Mucosa of gallbladder (tissue), 1 donor: Measurements from ENCODE around the gene DLST. TPM values are rescaled to one million over a fixed set of nuclear protein-coding genes. Genes with fewer than 3 reads are reported as not detected.
A peak's percentile ranks its signal among the peaks of the same experiment; 100 is the strongest.

ENCODE experiments used
- DNase-seq: peaks from one replicate; pipeline ENCODE4 v3.0.0-alpha.2; 2020; ENCODE audit warnings: low spot score
- total RNA-seq: library from RNA; stranded (reverse); gene quantifications from one replicate; pipeline ENCODE4 v1.2.1, GENCODE V29; 2021
- donor health status: DM: no; HTN: no; CAD: no.

The DLST gene
- total RNA-seq, 1 donor from 2014 or later, result 95.6 TPM

DNA sequence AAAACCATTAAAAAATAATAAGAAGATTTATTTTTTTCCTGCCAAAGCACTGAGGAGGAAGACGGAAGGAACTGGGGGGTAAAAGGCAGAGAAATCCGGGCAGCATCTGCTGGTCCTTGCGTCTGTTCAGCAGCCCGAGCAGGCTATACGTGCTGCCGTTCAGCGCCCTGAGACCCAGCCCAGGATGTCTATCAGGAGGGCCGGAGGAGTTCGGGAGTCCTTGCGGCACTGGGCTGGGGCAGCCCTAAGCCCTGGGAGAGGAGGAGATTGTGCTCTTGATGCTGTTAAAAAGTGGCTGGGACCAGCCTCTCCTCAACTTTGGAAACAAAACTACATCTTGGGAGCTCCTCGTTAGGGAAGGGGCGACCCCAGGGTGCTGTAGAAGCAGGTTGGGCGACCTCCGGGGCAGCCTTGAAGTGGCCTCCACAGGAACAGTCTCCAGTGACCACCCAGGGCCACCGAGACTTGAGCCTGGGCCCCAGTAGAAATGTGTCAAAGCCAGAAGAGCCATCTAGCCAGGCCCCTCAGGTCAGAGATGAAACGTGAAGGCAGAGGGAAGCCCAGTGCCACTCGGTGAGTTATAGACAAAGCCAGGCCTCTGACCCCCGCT is 59.3 kb downstream of the DLST start:
- DNase-seq, result no peak

DNA sequence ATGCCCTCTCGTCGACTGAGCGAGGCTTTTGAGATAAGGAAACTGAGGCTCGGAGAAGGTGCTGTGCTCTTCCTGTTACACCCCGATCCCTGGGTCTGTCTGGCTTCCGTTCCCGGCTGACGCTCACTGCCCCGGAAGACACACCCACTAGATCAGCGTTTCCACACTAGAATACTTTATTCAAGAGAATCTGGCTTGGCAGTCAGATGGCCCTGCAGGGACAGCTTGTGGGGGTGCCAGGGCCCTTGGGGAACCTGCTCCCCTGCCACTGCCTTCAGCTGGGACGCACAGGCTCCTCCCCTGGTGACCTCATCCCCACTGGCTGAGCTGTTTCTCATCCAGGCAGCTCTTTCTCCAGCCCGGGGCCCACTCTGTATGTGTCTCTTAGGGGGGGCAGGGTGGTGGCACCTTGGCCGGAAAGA is 60.0 kb downstream of the DLST start:
- DNase-seq, result peak; percentile 49

DNA sequence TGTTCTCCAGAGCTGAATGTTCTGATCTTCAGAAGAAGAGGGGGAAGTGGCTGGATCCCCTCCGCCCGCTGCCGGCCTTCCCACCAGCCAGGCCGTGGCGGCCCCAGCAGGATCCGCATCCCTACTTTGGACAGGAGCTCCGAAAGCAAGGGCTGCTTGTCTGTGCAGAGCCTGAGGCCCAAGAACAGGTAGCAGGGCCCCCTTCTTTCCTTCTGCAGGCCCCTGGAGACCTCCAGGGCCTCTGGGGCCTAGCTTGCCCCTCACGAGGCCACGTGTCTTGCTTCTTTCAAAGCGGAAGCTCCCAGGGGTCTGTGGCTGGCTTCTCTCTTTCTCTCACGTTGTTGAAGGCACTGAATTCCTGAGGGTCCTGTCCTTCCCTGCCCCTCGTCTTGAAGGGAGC is 60.5 kb downstream of the DLST start:
- DNase-seq, result no peak

DNA sequence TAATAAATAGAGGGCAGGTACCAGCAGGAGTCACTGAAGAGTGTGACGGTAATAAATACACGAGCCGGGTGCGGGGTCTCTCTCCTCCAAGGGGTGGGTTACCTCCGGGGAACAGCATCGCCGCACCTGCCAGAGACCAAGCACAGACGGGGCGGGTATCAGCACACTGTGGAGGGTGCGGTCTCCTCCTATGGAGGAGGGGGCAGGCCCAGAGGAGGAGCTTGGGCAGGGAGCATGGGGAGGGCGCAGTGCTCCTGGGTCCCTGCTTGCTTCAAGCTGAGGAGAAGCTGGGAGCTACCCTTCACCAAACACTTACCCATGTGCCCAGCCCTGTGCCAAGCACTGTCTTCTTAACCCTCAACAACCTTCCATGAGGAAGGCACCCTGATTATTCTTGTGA is 60.9 kb downstream of the DLST start:
- no peak for DNase-seq

DNA sequence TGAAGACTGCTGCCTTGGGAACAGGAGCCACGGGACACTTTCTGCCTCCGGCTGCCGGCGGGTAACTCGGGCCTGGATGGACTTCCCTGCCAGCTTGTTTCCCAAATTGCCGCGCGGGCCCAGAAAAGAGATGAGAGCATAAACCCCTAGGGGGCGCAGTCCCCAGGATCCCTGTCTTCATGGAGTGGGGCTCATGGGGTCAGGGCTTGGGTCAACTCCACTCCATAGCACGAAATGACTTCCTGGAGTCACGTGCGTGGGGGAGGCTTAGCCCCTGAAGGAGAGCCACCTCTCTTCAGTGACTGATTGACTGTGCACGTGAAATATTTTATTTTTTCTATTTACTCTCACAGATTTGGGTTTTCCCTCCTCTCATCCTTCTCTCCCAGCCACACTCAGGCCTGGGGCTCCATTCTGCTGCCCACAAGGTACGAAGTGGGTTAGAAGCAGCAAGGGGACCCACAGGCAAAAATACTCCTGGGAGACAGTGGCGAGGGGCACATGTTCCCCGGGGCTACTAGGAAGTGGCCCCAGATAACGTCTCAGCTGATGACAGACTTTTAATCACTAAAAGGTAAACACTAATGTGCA is 63.6 kb downstream of the DLST start:
- no peak for DNase-seq

DNA sequence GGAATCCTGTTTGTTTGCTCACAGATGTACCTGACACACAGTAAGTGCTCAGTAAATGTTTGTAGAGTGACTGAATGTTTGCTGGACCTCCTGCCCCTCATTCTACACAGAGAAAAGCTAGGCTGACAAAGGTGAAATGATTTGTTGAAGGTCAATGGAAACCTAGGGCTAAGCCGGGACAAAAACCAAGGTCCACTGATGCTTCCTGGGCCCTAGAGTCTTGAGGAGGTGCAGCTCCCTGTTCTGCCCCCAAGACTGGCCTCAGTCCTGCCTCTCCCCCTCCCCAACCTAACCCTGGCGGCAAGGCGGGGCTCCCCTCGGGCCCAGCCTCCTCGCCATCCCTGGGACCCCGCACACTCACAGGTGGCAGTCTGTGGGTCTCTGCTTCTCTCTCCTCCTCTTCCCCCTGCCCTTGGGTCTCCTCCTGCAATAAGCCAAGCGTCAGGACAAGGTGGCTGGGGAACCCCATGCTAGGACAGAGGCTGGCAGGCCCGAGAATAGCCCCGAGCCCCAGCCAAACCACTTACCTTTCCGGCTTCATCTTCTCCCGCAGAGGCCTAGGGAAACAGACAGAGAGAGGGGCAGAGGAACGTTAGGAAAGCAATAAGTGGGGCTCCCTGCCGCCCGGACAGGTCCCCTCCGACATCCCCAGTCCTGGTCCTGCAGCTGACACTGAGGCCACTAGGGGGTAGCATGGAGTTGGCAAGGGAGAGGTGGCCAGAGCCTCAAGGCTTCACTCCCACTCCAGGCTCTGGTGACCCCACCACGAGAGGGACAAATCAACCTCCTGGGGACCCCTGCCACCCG is 64.3 kb downstream of the DLST start:
- DNase-seq, result peak; percentile 74

DNA sequence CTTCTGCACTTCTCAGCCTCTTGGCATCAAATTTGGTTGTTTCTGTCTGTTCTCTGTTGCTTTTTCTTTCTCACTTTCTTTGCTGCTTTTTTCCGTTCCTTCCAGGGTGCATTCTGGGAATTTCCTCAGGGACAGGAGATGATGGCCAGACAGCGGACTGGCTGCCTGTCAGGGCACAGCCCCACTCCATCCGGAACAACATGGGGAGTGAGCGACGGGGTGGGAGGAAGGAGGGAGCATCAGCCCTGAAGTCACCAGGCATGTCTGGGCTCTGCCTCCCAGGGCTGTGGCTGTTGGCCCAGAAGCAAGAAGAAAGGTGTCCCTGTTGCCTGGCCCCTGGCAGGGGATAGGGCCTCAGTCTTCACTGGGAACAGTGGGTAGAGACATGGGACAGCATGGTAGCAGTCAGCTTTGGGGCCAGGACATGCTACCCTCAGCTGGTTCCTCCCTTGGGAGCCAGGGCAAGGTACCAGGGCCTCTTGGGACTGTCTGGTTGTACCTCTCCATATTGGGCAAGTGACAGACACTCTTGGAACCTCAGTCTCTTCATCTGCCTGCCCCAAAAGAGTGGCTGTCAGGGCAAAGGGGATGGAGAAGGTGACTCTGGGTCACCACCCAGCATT is 65.1 kb downstream of the DLST start:
- no peak for DNase-seq

DNA sequence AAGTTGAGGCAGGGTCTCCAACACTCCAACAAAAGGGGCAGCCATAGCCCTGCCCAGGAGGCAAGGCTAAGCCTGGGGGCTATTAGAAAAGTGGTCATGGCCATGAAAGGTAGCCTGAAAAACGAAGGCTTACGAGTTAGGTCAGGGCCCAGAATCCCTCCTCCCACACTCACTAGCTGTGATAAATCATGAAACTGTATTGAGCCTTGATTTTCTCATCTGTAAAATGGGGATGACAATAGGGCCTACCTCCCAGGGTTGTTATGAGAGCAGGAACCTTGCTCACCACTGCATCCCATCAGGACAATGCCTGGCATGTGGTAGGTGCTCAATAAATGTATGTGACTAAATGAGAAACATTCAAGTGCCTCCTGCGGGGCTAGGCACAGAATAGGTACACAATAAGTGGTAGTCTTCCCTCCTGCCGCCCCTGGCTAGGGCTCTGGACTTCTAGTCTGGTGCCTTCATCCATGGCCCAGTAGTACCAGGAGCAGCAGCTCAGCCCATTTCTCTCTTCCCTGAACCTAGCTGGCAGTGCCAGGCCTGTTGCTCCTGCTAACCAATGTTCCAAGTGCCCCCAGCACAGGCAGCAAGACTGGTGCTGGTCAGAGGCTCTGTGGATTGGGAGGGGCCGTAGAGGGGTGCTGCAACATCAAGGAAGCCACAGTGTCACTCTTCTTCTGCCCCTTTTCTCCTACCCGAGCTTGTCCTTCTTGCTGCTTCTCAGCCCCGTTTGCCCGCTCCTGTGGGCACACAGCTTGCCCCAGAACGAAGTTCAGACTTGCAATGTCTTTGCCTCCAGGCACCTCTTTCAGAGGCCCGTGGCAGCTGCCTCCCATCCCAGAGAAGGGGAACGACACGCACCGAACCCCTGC is 65.9 kb downstream of the DLST start:
- DNase-seq, result no peak

DNA sequence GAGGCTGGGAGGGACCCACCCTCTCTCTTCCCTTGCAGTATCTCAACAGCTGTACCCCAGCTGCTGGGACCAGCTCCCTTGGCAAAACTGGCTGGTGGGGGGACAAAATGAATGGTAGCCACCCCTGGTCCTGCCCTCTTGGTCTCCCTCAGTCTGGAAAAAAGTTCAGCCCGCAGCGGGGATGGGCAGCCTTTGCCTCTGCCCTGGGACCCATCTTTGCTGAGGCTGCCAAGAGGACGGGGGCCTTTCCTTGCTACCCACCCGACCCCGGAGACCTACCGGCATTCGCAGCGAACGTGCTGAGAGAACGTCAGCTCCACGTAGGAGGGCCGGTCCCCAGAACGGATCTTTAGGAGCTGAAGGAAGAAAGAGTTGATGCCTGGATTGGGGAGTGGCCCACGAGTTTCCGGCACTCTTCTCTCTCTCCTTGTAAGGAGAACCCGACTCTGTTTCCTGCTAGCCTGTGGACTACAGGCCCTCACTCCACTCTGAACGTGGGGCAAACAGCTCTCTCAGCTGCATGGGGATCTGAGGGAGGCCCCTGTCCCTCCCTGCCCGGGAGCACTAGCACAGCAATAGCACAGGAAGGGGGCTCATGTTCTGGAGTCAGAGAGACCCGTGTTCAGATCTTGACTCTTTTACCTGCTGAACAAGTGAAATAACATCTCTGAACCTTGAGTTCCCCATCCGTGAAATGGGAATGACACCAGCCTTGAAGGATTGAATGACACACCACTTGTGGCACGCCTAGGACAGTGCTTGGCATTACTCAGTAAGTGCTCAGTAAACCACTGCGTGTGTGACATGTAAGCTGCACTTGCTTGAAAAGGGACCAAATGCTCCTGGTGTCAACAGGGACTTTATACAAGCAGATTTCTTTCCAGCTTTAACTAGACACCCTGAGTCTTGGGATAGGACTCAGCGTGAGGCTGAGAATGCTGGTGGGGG is 66.8 kb downstream of the DLST start:
- no peak for DNase-seq

DNA sequence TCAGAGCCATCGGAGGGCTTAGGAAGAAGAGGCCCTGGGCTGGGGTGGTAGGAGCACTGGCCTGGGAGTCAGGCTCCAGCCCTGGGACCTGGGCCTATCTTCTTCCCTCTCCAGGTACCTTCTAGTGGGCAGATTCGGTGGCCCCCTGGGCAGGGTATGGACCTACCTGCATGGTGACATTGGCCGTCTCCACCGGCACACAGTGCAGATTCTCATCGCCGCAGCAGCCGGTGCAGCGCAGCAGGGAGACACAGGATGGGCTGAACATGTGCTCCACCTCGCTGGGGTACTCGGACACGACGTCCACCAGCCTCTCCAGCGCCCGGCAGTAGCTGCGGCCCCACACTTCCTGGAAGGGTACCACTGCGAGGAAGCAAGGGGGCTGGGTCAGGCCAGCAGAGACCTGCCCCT is 67.5 kb downstream of the DLST start:
- DNase-seq, result no peak

DNA sequence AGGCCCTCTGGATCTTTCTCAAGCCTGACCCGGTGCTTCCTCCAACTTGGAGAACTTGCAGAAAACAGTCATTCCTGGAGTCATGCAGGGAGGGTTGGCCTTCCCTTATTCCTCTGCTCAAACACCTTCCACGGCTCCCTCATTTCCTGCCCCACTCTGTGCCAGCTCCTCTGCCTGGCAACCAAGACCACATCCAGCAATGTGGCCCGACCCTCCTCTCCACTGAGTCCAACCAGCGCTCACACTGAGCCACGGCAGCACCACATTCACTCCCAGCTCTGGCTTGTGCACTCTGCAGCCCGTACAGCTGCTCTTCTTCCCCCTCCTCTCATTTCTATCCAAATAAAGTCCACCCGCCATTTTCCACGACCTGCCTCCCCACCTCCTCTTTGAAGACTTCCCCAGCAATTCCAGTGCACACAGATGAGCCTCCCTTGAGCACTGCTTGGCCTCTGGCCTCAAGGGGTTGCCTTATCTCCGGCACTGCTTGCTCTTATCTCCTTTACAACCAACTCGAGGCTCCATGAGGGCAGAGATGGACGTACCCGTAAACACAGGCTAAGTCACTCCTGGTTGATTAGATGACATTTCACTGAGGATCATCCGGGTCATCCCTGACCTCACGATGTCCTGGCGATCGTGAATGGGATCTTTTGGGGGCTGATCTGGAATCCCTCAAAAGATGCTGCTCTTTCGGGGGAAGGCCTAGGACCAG is 68.3 kb downstream of the DLST start:
- DNase-seq, result no peak

DNA sequence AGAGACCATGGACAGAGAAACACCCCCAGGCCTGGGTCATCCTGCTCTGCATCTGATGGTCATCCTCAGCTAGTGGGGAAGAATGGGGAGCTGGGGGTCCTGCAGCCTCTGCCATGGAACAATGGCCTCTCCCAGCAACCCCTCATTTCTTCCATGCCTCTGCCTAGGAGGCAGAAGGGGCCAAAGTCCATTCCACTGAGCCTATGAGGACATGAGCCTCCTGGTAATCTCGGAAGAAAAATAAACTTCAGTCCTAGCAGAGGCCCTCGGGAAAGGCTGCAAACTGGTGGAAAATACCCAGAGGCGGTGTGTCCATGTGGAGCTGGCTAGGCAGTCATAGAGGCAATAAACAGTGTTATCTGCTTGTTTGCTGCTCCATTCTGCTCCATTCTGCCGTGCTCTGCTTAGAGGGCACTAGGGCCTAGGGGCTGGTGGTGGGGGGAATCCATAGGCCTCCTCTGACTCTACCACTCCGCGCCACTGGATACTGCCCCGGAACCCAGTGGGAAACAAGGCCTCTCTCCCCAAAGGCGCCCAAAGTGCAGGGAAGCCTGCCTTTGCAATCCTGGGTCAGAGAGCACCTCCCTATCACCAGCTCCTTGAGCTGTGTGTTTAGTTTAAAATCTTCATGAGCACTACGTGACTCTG is 69.2 kb downstream of the DLST start:
- peak; percentile 38 for DNase-seq

DNA sequence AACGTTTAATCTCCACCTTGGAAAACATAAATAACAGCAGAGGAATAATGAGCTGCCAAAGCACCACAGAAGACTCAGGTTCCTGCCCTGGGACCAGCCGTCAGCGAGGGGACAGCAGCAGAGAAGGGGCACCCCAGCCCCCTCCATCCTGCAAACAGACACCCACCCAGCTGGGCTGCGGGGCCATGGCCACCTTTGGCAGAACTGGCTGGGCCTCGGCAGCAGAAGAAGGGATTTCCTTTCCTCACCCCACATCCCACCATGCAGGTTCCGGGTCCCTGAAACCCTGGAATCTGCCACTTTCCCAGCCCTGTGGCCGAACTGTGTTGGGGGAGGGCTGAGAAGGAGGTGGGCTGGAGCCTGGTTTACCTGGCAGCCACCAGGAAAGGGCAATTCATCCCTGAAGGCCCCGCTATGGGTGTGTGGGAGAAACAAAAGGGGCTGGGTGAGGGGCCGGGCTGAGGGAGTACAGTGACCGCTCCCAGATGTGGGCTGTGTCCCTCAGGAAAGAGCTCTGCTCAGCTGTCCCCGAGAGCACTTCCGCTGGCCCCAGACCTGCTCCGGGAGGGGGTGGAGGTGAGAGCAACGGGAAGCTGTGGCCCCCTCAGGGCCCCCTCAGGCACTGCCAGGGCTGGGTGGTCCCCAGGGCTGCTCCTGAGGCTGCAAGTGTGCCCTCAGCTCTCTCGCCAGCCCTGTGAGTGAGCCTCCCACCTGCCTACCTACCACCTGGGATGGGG is 69.9 kb downstream of the DLST start:
- DNase-seq, result no peak

DNA sequence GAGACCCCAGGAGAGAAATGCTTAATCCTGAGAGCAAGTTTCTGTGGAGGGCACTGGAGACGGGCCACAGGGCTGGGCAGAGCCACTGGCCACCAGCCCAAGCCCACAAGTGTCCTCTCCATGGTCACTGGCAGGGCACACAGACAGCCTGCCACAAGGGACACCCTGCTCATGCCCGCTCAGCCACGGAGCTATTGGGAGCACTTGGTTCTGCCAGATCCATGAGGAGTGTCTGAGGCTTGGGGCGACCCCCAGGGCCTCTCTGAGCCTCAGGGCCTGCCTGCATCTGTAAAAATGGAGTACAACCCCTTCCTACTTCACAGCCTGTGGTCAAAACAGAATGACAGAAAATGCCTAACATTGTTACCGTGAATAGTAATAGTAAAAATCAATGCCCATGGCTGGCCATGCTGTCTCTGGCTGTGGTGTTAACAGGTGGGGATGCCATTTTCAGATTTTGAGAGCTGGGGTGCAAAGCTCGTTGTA is 70.5 kb downstream of the DLST start:
- no peak for DNase-seq

DNA sequence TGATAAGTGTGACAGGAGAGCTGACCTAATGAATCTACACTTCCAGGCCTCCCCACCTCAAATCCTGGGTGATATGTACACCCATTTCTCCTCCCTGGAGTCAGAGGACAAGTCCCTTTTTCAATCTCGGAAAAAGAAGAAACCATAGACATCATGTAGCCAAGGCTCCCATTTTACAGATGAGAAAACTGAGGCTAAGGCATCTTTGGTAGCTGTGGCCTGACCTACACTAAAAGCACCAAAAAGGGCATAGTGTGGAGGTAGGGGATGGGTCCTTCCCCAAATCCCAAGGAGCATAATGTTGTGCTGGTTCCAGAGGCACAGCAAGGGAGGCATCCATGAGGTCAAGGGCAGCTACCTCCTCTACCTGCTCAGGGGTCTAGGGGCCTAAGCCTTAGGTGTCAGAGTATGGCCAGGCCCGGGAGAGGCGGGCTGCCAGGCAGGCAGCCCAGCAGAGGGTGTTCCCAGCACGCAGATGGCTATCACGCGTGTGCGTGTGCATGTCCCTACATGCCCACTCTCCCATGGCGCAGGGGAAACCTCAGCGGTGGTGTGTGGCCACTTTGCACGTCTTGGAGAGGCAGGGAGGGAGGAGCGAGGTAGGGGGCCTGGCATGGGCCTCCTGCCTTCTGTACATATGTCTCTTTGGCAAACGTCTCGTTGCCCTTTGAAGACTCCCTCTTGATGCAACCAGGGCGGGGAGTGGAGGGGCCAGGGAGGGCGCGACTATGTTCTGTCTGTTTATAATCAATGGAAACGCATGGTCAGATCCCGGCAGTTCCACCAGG is 71.2 kb downstream of the DLST start:
- DNase-seq, result no peak
